ENCODE data around the gene CMTM7. TPM values are rescaled to one million over a fixed set of nuclear protein-coding genes. Genes with fewer than 3 reads are reported as not detected.

CMTM7 gene
- total and polyA plus RNA-seq, 10 of the 15 experiments (the other 5 are each of a cell fraction or from before 2014, with no cell fraction given) = 3.7 to 36.4 (median 14.7) TPM

- TF ChIP-seq RUNX3 (IDR thresholded peaks at IDR 0.05; ENCODE audit: low read length) = peak; percentile 76
- no peak for TF ChIP-seq CBX5 (IDR thresholded peaks at IDR 0.05; ENCODE audit: low read depth)
These were observed 20.0 kb upstream of the CMTM7 start for GRCh38 chr3:32371461-32372212.

DNA sequence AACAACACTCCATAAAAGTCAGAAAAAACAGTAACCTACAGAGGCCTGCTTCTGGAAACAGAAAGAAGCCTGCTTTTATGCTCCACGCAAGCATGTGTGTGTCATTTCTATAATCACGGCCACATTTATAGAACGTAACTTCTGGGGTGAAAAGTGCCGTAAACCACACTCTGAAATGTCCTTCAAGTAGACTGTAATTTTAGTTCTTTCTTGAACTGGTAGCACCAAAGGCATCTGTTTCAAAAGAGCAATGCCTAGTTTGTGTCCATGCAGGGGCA lies 19.5 kb upstream of the CMTM7 start:
- Histone ChIP-seq H3K4me3 (no peak overlapping the region), H3K27ac (ENCODE audit: control insufficient read depth, insufficient read depth) (no peak overlapping the region), H3K9ac (ENCODE audit: control insufficient read depth, insufficient read depth, low read length) (no peak overlapping the region), H3K4me1 (ENCODE audit: control insufficient read depth, insufficient read depth, low read length) (peaks cover 12% of the 10 kb centered on the region), H3K4me2 (ENCODE audit: control insufficient read depth, insufficient read depth) (no peak overlapping the region), H2AFZ (ENCODE audit: control insufficient read depth, low read depth, low read length) (no peak overlapping the region), H3K79me2 (ENCODE audit: control insufficient read depth, insufficient read depth, low read length) (no peaks in the 10 kb centered on the region), H3K9me3 (replicated peaks; ENCODE audit: control insufficient read depth, insufficient read depth, low read length) (no peaks in the 10 kb centered on the region), H3K27me3 (replicated peaks in 1 of 2; ENCODE audit: control insufficient read depth in 2 of 2, insufficient read depth in 2 of 2, low read length in 1 of 2) (no peaks in the 10 kb centered on the region; a peak in 1 of 4 replicates), H4K20me1 (ENCODE audit: control insufficient read depth, insufficient read depth) (no peaks in the 10 kb centered on the region), H3K36me3 (ENCODE audit: control insufficient read depth in 2 of 2, insufficient read depth in 2 of 2, low read length in 1 of 2) (no peaks in the 10 kb centered on the region)
- RAD21 ChIA-PET (ENCODE audit: unreplicated experiment) = interaction anchor here (1.2 to 7.3 kb wide), 4 partner anchors 43 to 96 kb away, joined by 3 to 121 read pairs (median 4); no protein-coding TSS in a partner anchor
- POLR2A ChIA-PET = no interaction called here
- WGBS (ENCODE audit: insufficient coverage, insufficient replicate concordance, low lambda C conversion rate, missing lambda C conversion rate) = 71% methylated on average over 4 of the region's 4 CpGs
- intact Hi-C loops (cut with micrococcal nuclease; ENCODE audit: unreplicated experiment) (loop anchor here (10.0 kb wide), 1 partner anchor 293 kb away; no protein-coding TSS in a partner anchor), in situ Hi-C loops (cut with MboI) (loop anchor here (10.0 kb wide), 1 partner anchor 293 kb away; no protein-coding TSS in a partner anchor)
- CTCF ChIA-PET = interaction anchor here (0.7 to 10.0 kb wide), 4 partner anchors 22 to 139 kb away, joined by 3 to 201 read pairs (median 3); no protein-coding TSS in a partner anchor
- SMC1A ChIA-PET (ENCODE audit: uncharacterized antibody, unreplicated experiment) = interaction anchor here (0.8 to 1.9 kb wide), 5 partner anchors 58 to 127 kb away, joined by 3 to 12 read pairs (median 4); no protein-coding TSS in a partner anchor
- no TSS peak for BruUV-seq (replicated peaks)
- FAIRE-seq (no peak), ATAC-seq (no peak), DNase-seq (ENCODE audit: low read depth, low spot score) (no peak)
- TF ChIP-seq SIN3A (IDR thresholded peaks at IDR 0.05; ENCODE audit: low read depth, low read length) (no peak), KAT2A (conservative IDR thresholded peaks at IDR 0.05; ENCODE audit: control insufficient read depth, low read depth, low read length) (no peak), ZZZ3 (IDR thresholded peaks at IDR 0.05; ENCODE audit: control insufficient read depth, insufficient read length, low read depth) (no peak), SMAD1 (IDR thresholded peaks at IDR 0.05; ENCODE audit: low read depth, partially characterized antibody) (no peak), BHLHE40 (IDR thresholded peaks at IDR 0.05; ENCODE audit: borderline replicate concordance in 1 of 2, low read depth in 2 of 2, low read length in 1 of 2) (no peak), RBBP5 (conservative IDR thresholded peaks at IDR 0.05) (no peak), SUPT20H (IDR thresholded peaks at IDR 0.05; ENCODE audit: borderline replicate concordance, control insufficient read depth, low read depth, low read length) (no peak), CHD1 (IDR thresholded peaks at IDR 0.05; ENCODE audit: low read depth, low read length) (no peak), FOXK2 (IDR thresholded peaks at IDR 0.05) (no peak)
- TF ChIP-seq, protein P1, sequence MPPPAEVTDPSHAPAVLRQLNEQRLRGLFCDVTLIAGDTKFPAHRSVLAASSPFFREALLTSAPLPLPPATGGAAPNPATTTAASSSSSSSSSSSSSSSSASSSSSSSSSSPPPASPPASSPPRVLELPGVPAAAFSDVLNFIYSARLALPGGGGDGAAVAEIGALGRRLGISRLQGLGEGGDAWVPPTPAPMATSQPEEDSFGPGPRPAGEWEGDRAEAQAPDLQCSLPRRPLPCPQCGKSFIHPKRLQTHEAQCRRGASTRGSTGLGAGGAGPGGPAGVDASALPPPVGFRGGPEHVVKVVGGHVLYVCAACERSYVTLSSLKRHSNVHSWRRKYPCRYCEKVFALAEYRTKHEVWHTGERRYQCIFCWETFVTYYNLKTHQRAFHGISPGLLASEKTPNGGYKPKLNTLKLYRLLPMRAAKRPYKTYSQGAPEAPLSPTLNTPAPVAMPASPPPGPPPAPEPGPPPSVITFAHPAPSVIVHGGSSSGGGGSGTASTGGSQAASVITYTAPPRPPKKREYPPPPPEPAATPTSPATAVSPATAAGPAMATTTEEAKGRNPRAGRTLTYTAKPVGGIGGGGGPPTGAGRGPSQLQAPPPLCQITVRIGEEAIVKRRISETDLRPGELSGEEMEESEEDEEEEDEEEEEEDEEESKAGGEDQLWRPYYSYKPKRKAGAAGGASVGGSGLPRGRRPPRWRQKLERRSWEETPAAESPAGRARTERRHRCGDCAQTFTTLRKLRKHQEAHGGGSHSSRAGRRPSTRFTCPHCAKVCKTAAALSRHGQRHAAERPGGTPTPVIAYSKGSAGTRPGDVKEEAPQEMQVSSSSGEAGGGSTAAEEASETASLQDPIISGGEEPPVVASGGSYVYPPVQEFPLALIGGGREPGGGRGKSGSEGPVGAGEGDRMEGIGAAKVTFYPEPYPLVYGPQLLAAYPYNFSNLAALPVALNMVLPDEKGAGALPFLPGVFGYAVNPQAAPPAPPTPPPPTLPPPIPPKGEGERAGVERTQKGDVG (CRISPR knock-in tag; IDR thresholded peaks at IDR 0.05) = no peak

More at GRCh38 chr3:32371461-32372212, 20.0 kb upstream of the CMTM7 start:
- POLR2A ChIA-PET = interaction anchor here (0.5 to 0.7 kb wide), 2 partner anchors 126 to 130 kb away, joined by 3 to 4 read pairs; no protein-coding TSS in a partner anchor
- Histone ChIP-seq H3K4me3 (no peak overlapping the region), H2AFZ (ENCODE audit: control insufficient read depth, low read depth, low read length) (no peak overlapping the region), H3K79me2 (ENCODE audit: control insufficient read depth, insufficient read depth, low read length) (no peaks in the 10 kb centered on the region), H3K27ac (ENCODE audit: control insufficient read depth, insufficient read depth) (no peak overlapping the region), H4K20me1 (ENCODE audit: control insufficient read depth, insufficient read depth) (no peaks in the 10 kb centered on the region), H3K9ac (ENCODE audit: control insufficient read depth, insufficient read depth, low read length) (no peak overlapping the region), H3K4me2 (ENCODE audit: control insufficient read depth, insufficient read depth) (no peak overlapping the region), H3K4me1 (ENCODE audit: control insufficient read depth, insufficient read depth, low read length) (peaks cover 17% of the 10 kb centered on the region), H3K27me3 (replicated peaks in 1 of 2; ENCODE audit: control insufficient read depth in 2 of 2, insufficient read depth in 2 of 2, low read length in 1 of 2) (no peaks in the 10 kb centered on the region; a peak in 1 of 4 replicates), H3K36me3 (ENCODE audit: control insufficient read depth in 2 of 2, insufficient read depth in 2 of 2, low read length in 1 of 2) (no peaks in the 10 kb centered on the region), H3K9me3 (replicated peaks; ENCODE audit: control insufficient read depth, insufficient read depth, low read length) (no peaks in the 10 kb centered on the region)
- CTCF ChIA-PET = interaction anchor here (0.7 to 10.0 kb wide), 7 partner anchors 11 to 139 kb away, joined by 3 to 201 read pairs (median 3); no protein-coding TSS in a partner anchor
- ATAC-seq (peak; percentile 48), DNase-seq (ENCODE audit: low read depth, low spot score) (no peak), FAIRE-seq (no peak)
- intact Hi-C loops (cut with micrococcal nuclease; ENCODE audit: unreplicated experiment) (loop anchor here (10.0 kb wide), 1 partner anchor 293 kb away; no protein-coding TSS in a partner anchor), in situ Hi-C loops (cut with MboI) (loop anchor here (10.0 kb wide), 1 partner anchor 293 kb away; no protein-coding TSS in a partner anchor)
- RAD21 ChIA-PET (ENCODE audit: unreplicated experiment) = interaction anchor here (0.6 to 7.3 kb wide), 8 partner anchors 44 to 291 kb away, joined by 3 to 121 read pairs (median 4); no protein-coding TSS in a partner anchor
- no TSS peak for BruUV-seq (replicated peaks)
- SMC1A ChIA-PET (ENCODE audit: uncharacterized antibody, unreplicated experiment) = interaction anchor here (0.8 to 2.0 kb wide), 9 partner anchors 20 to 135 kb away, joined by 3 to 12 read pairs (median 3); partner anchors contain the start of gene CMTM7
- WGBS (ENCODE audit: insufficient coverage, insufficient replicate concordance, low lambda C conversion rate, missing lambda C conversion rate) = 44% methylated on average over 7 of the region's 7 CpGs
